Dendritic cell treated with granulocyte-macrophage colony-stimulating factor and Interleukin-4, amounts not matched to agents 40 ng/mL and 50 ng/mL, for 4 days (primary cell): ENCODE results near the gene CCDC82.

Source experiments
- H3K27ac Mint-ChIP-seq: one replicate; pipeline ENCODE4 v1.8.0; 2022; ENCODE audit warnings: mild to moderate bottlenecking, mixed read lengths
- H3K27me3 Mint-ChIP-seq: one replicate; pipeline ENCODE4 v1.8.0; 2022; ENCODE audit warnings: mild to moderate bottlenecking, mixed read lengths
- H3K36me3 Mint-ChIP-seq: one replicate; pipeline ENCODE4 v1.8.0; 2022; ENCODE audit warnings: low read depth, mixed read lengths
- H3K4me1 Mint-ChIP-seq: one replicate; pipeline ENCODE4 v1.8.0; 2022; ENCODE audit warnings: low read depth, mixed read lengths
- H3K4me3 Mint-ChIP-seq: one replicate; pipeline ENCODE4 v1.8.0; 2022; ENCODE audit warnings: mild to moderate bottlenecking, moderate library complexity, mixed read lengths
- H3K9me3 Mint-ChIP-seq: one replicate; pipeline ENCODE4 v1.8.0; 2022; ENCODE audit warnings: mixed read lengths
- intact Hi-C: fragments of 100-400 bp; cut with micrococcal nuclease; formaldehyde crosslinking; loops from one replicate; pipeline ENCODE4 v1.15.0; 2022

The CCDC82 gene

DNA sequence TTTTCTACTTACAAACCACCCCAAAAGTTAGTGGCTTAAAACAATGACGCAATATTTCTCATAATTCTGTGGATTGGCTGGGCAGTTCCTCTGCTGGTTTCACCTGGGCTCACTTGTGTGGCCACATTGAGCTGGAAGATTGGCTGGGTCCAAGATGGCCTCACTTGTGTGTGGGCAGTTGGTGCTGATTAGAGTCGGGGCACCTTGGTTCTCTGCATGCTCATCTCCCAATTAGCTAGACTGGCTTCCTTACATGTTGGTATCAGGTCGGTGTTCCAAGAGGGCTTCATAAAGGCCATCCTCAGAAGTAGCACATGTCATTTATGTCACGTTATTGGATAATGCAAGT is 59.2 kb downstream of the CCDC82 start:
- Mint-ChIP-seq H3K36me3 (no peaks in the 10 kb centered on the region), H3K27ac (peak overlapping the region; percentile 34), H3K9me3 (no peaks in the 10 kb centered on the region), H3K4me3 (no peak overlapping the region), H3K27me3 (no peaks in the 10 kb centered on the region), H3K4me1 (peaks cover 61% of the 10 kb centered on the region)
- intact Hi-C loops, result no loop called here

DNA sequence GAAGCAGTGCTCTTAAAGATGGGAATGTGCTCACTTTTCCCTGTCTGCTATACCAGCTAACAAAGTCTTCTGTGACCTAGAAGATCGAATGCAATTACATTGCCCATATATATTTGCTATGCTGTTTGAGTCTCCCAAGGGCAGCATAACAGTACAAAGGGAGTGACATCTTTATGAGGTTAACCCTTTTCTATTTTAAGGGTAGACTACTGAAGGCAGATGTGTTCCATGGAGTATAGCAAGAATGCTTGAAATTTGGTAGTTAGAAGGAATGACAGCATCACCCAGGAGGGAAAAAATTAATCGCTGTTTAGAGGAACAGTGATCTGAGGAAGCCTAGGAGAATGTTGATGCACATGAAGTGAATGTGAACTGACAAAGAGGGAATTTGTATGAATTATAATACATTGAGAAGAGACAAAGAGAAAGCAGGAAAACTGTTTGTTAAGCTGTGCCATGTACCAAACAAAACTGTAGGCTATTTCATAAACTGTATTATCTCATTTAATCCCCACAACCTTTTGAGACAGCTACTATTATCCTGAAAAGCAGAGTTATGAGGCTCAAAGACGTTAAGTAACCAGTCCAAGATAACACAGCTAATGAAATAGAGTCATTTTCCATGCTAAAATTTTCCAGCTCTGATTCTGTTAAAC is 59.7 kb downstream of the CCDC82 start:
- intact Hi-C loops, result no loop called here
- Mint-ChIP-seq H3K4me3 (no peak overlapping the region), H3K9me3 (no peaks in the 10 kb centered on the region), H3K27me3 (no peaks in the 10 kb centered on the region), H3K4me1 (peaks cover 59% of the 10 kb centered on the region), H3K27ac (peak overlapping the region; percentile 84), H3K36me3 (no peaks in the 10 kb centered on the region)

DNA sequence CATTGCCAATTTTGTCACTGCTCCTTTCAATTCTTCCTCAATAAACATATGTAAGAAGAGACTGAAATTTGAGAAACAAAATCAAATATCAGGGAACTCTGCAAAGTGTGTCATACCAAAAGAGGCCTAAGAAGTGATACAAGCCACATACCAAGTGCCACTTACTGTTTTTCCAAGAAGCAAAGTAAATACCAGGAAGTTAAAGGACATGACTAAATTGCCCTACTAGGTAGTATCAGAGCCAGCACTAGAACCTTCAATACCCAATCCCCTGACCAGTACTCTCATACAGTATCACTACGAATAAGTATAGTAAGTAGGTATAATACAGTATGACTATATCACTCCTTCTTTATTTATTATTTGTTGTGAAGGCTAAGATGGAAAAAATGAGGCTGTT is 60.3 kb downstream of the CCDC82 start:
- H3K36me3 Mint-ChIP-seq, result no peaks in the 10 kb centered on the region
- H3K4me3 Mint-ChIP-seq, result no peak overlapping the region
- H3K27me3 Mint-ChIP-seq, result no peaks in the 10 kb centered on the region
- intact Hi-C loops, result no loop called here
- peak overlapping the region; percentile 84 for H3K27ac Mint-ChIP-seq
- no peaks in the 10 kb centered on the region for H3K9me3 Mint-ChIP-seq
- peaks cover 53% of the 10 kb centered on the region for H3K4me1 Mint-ChIP-seq

DNA sequence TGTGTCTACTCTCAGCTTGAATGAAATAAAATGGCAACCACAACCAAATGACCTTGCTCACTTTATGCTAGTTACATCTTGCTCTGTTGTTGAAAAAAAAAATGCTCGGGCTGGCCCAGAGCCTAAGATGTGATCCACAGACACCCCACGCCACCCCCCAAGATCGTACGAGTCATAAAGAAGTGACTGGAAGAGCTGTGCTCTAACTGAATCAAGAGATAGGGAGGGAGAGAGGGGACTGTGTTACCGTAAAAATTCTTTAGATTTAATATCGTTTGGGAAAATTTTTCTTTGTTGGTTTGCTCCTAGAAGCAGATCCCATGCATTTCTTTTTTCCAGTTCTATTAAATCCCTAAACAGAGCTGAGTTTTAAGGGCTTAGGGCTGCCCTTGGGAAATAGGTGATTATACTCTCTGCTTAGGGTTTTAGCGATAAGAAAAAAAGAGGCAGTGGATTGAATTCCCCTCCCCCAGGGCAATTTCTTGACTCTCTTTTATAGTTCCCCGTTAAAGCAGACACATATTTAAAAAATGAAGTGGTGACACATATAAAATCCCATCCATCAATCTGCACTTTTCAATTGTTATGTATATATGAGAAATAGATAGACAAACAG is 61.2 kb downstream of the CCDC82 start:
- Mint-ChIP-seq H3K27ac (no peak overlapping the region), H3K27me3 (no peaks in the 10 kb centered on the region), H3K4me1 (peaks cover 52% of the 10 kb centered on the region), H3K4me3 (no peak overlapping the region), H3K36me3 (no peaks in the 10 kb centered on the region), H3K9me3 (no peaks in the 10 kb centered on the region)
- intact Hi-C loops, result no loop called here

DNA sequence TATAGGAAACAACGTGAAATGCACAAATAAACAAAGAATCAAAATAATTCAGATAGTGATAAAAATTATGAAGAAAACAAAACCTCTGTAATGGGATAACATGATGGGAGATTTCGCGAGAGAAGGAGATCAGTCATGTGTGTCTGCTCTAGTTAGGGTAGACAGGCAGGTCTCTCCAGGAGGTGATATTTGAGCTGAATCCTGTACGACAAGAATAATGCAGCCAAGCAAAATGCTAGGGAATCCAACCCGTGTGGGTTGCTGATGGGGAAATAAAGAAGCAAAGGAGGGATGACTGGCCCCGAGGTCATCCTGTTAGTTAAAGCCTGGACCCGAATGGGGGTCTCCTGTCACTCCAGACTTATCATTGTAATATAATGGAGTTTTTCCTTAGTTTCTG is 62.8 kb downstream of the CCDC82 start:
- Mint-ChIP-seq H3K9me3 (no peaks in the 10 kb centered on the region), H3K36me3 (no peaks in the 10 kb centered on the region), H3K4me1 (peaks cover 38% of the 10 kb centered on the region), H3K4me3 (no peak overlapping the region), H3K27me3 (no peaks in the 10 kb centered on the region), H3K27ac (no peak overlapping the region)
- intact Hi-C loops, result no loop called here

DNA sequence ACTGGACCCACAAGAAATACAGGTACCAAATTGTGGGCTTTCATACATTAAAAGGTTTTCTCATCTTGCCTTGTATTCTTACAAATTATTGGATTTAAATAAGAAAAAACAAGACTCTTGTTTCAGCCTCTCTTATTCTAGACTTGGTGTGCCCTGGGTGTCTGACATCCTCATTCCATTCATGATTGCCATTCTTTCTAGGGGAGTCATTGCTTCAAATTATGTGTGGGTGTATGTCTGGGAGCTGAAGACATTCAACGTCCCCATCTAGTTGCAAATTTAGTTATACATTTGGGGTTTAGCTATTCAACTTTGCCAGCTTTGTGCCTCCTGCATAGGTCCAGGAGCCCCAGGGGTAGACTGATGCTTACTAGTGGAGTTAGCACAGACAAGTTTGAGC is 64.8 kb downstream of the CCDC82 start:
- Mint-ChIP-seq H3K27ac (no peak overlapping the region), H3K36me3 (peaks cover 6% of the 10 kb centered on the region), H3K4me1 (peaks cover 29% of the 10 kb centered on the region), H3K9me3 (no peaks in the 10 kb centered on the region), H3K4me3 (no peak overlapping the region), H3K27me3 (no peaks in the 10 kb centered on the region)
- intact Hi-C loops, result no loop called here

DNA sequence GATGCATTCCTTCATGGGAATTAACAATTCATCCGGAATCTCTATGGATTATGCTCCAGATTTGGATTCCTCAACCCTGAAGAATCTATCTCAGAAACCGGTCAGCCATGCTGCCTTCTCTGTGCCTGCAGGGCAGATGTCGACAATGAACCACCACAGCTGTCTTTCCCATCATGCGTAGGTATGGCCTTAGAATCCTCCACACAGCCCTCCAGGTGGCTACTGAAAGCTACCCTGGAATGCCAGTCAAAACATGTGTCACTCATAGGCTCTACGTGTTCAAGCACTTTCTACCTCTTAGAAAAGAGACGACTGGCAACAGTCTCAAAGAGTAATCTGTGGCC is 66.1 kb downstream of the CCDC82 start:
- peaks cover 17% of the 10 kb centered on the region for H3K4me1 Mint-ChIP-seq
- H3K4me3 Mint-ChIP-seq, result no peak overlapping the region
- no peaks in the 10 kb centered on the region for H3K9me3 Mint-ChIP-seq
- H3K36me3 Mint-ChIP-seq, result peaks cover 6% of the 10 kb centered on the region
- intact Hi-C loops, result no loop called here
- no peaks in the 10 kb centered on the region for H3K27me3 Mint-ChIP-seq
- H3K27ac Mint-ChIP-seq, result no peak overlapping the region

DNA sequence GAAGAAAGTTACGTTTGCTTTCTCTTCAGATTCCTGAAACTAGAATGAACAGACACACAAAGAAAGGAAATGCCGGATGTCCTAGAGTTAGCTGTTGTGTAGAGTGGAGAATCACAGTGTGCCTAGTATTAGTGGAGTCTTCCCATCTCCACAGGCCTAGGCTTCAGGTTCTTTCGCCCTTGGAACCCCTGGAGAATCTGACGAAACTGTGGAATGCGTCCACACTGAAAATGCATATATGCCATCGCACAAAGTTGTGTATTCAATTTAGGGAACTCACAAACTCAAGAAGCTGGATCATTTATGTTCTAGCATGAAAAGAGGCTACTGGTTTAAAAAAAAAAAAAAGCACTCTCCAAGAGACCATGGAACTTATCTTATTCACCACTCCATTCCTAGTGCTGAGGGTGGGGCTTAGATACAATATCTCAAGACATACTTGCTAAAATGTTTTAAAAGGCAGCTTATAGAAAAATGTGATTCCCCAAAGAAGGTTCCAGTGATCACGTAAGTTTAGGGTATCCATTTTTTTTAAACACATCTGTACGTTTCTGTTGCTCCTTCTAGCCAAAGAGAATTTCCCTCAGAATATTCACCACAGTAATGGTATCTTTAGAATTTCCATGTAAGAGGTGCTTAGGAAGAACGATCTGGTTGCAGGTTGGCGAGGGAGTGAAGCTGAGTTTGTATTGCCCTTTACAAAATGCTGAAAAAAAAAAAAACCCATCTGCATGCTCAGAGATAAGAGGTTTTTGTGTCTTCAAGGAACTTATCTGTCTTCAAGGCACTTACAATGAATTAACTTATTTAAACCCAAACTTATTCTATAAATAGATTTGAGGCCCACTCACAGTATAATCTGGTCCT is 66.7 kb downstream of the CCDC82 start:
- Mint-ChIP-seq H3K9me3 (no peaks in the 10 kb centered on the region), H3K27ac (no peak overlapping the region), H3K27me3 (no peaks in the 10 kb centered on the region), H3K36me3 (peaks cover 6% of the 10 kb centered on the region), H3K4me3 (no peak overlapping the region), H3K4me1 (peaks cover 14% of the 10 kb centered on the region)
- intact Hi-C loops, result no loop called here

DNA sequence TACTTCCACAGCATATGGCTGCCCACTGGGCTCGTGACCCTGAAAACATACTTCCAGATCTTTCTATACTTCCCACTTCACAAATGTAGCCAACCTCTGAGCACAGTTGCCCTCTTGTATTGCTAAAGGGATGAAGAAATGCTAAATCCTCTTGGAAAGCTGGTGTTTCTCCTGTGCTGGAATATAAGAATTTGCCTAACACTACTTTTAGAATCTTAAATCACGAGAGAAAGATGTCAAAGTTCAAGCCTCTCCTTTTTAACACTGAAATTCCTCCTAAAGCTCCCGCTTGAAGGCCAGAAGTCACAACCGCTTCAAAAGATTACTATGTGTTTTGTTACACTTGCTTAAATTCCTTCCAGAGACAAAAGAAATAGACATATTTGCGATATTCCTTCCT is 68.6 kb downstream of the CCDC82 start:
- Mint-ChIP-seq H3K36me3 (peaks cover 6% of the 10 kb centered on the region), H3K9me3 (no peaks in the 10 kb centered on the region), H3K4me1 (peaks cover 34% of the 10 kb centered on the region), H3K27ac (no peak overlapping the region), H3K27me3 (no peaks in the 10 kb centered on the region), H3K4me3 (no peak overlapping the region)
- intact Hi-C loops, result no loop called here

DNA sequence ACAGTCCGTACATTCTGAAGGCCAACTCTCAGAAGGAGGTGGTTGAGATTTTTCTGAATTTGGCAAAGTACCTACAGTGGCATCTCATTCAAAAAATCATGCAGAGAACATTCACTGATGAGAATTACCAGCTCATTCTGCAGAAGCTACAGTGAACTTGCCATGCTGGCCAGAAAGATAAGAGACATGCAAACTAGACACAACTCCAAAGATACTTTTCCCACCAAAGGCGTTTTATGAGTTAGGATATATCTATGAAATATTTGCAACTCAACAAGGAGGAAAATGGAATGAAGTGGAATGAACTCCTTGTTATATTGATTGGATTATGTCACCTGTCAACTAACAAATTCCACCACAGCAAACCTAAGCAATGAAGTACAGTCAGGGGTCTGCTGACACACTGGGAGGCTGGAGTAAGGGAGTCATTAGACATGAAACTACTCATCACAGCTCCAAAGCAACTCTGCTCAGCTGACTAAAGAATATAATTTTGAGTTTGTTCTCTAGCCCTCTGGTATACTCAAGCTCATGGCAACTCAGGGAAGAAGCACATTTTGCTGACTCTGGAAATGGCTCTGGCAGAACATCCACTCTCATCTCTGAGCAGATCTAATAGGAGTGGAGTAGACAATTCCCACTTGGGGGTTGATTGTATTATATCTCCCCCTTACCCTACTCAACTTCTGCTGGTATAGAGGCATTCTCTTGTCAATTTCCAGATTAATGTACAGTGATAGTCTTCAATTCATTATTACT is 69.6 kb downstream of the CCDC82 start:
- intact Hi-C loops, result no loop called here
- H3K36me3 Mint-ChIP-seq, result peaks cover 6% of the 10 kb centered on the region
- no peak overlapping the region for H3K4me3 Mint-ChIP-seq
- H3K4me1 Mint-ChIP-seq, result peaks cover 37% of the 10 kb centered on the region
- no peaks in the 10 kb centered on the region for H3K9me3 Mint-ChIP-seq
- peak overlapping the region; percentile 24 for H3K27ac Mint-ChIP-seq
- H3K27me3 Mint-ChIP-seq, result no peaks in the 10 kb centered on the region

DNA sequence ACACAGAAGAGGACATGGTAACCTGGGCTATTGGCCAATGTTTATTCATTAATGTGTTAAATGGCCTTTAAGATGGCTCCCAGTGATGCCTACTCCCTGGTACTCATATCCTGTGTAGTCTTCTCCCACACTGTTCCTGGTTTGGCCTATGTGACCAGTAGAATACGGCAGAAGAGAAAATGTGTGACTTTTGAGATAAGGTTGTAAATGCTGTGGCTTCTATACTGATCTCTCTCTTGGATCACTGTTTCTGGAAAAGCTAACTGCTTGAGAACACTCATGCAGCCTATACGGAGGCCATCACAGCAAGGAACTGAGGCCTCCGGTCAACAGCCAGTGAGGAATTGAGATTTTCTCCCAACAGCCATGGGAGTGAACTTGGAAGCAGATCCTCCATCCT is 70.9 kb downstream of the CCDC82 start:
- Mint-ChIP-seq H3K4me3 (no peak overlapping the region), H3K4me1 (peaks cover 49% of the 10 kb centered on the region), H3K9me3 (no peaks in the 10 kb centered on the region), H3K27me3 (no peaks in the 10 kb centered on the region), H3K36me3 (peaks cover 6% of the 10 kb centered on the region), H3K27ac (no peak overlapping the region)
- intact Hi-C loops, result no loop called here

DNA sequence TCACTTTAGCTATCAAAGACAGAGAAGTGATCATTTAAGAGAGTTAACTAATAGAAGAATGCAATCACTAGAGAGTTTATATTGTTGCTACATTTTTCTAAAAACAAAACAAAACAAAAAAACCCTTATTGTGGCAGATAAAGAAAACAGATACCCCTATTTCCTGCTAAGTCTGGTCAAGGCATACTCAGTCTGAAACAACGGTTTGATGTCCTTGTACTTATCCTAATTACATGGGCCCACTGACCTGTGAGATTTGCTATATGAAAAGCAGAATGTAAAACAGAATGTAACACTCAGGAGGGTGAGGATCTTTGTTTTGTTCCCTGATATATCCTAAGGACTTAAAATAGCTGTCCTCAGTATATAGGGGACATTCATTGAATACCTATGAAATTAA is 71.3 kb downstream of the CCDC82 start:
- peaks cover 53% of the 10 kb centered on the region for H3K4me1 Mint-ChIP-seq
- H3K4me3 Mint-ChIP-seq, result no peak overlapping the region
- H3K27ac Mint-ChIP-seq, result no peak overlapping the region
- H3K9me3 Mint-ChIP-seq, result no peaks in the 10 kb centered on the region
- intact Hi-C loops, result no loop called here
- no peaks in the 10 kb centered on the region for H3K27me3 Mint-ChIP-seq
- peaks cover 6% of the 10 kb centered on the region for H3K36me3 Mint-ChIP-seq

DNA sequence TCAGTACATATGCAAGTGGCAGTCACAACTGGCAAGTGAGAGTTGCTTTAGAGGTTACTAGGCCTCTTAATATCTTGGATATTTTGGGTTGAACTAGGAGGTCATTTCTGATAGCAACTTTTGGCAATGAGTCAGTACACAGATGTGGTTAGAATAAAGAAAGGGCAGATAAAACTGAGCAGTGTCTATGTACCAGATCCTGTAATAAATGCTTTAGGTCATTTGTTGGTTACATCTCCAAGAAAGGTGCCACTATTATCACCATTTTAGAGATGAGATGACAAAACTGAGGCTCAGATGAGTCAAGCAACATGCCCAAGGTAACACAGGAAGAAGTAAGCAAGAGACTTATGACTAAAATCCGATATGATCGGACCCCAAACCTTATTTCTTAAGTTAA is 71.7 kb downstream of the CCDC82 start:
- intact Hi-C loops, result no loop called here
- peak overlapping the region; percentile 43 for H3K27ac Mint-ChIP-seq
- H3K9me3 Mint-ChIP-seq, result no peaks in the 10 kb centered on the region
- H3K27me3 Mint-ChIP-seq, result no peaks in the 10 kb centered on the region
- H3K4me3 Mint-ChIP-seq, result no peak overlapping the region
- peaks cover 6% of the 10 kb centered on the region for H3K36me3 Mint-ChIP-seq
- peaks cover 57% of the 10 kb centered on the region for H3K4me1 Mint-ChIP-seq

DNA sequence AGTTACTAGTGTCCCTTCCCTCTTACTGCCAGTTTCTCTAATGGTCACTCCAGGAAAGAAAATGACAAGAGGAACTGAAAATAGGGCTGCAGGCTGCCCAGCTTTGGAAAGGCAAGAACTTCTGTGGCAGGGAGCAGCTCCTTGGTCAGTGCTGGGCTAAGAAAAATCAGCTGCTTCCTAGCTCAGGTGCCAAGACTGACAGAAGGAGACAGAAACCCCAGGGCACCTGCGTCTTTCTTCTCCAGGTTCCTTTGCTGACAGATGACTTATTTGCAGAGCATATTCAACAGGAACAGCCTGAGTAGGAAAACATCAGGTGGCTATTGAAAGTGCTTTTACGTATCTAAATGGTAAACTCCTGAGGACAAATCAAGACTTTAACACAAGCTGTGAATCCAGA is 72.1 kb downstream of the CCDC82 start:
- H3K27ac Mint-ChIP-seq, result peak overlapping the region; percentile 43
- no peaks in the 10 kb centered on the region for H3K9me3 Mint-ChIP-seq
- no peaks in the 10 kb centered on the region for H3K27me3 Mint-ChIP-seq
- peaks cover 57% of the 10 kb centered on the region for H3K4me1 Mint-ChIP-seq
- peaks cover 6% of the 10 kb centered on the region for H3K36me3 Mint-ChIP-seq
- intact Hi-C loops, result no loop called here
- H3K4me3 Mint-ChIP-seq, result no peak overlapping the region
